Measurements from ENCODE around the gene REEP6. TPM values are rescaled to one million over a fixed set of nuclear protein-coding genes. Genes with fewer than 3 reads are reported as not detected.

The REEP6 gene
- total and polyA plus RNA-seq, 2 donors (not counting 3 experiments of a cell fraction or from before 2014, with no cell fraction given) = 1.3 to 1.5 TPM

DNA sequence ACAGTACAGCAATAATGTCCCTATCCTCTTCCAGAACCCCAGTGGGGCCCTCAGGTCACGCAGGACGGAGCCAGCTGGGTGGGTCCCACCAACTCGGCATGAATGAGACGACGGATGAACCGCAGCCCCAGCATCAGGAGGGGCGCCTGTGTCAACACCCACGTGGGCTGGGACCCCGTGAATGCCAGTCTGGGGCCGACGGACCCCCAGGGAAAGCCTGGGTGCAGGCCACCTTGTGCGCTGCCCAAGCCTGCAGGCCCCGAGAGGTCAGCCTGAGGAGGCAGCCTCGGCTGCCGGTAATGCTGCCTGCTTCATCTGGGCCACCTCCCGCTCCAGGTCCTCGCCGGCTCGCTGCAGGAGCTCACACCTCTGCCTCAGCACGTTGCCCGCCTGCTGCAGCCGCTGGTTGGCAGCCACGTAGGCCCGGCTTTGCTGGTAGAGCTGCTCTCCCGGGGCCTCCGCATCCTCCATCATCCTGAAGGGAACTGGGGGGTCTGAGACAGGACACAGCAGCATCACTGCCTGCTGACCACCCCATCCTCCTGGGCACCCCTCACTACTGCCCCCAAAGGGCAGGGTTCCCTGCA, 16.1 kb upstream of the REEP6 start:
- H3K4me2 ChIP-seq (ENCODE audit: insufficient read depth, low read length) = no peak overlapping the region
- H3K4me3 ChIP-seq (replicated peaks in 1 of 3; ENCODE audit: insufficient read depth in 1 of 3, low read depth in 1 of 3, low read length in 3 of 3) = no peak overlapping the region
- TF ChIP-seq GATA2 (IDR thresholded peaks at IDR 0.05; ENCODE audit: insufficient read depth, insufficient read length, low read depth, low read length) (no peak), POLR2AphosphoS5 (IDR thresholded peaks at IDR 0.05; ENCODE audit: insufficient read depth, low read depth, low read length) (no peak), POLR2A (IDR thresholded peaks at IDR 0.05; ENCODE audit: low read depth, low read length) (no peak), EZH2 (IDR thresholded peaks at IDR 0.05; ENCODE audit: borderline replicate concordance, low read depth, low read length, severe bottlenecking) (no peak), JUN (IDR thresholded peaks at IDR 0.05; ENCODE audit: borderline replicate concordance, insufficient read depth, insufficient read length, low read depth) (no peak), MYC (IDR thresholded peaks at IDR 0.05; ENCODE audit: low read depth, low read length) (no peak), MAX (IDR thresholded peaks at IDR 0.05; ENCODE audit: insufficient read depth, insufficient read length) (no peak), FOS (IDR thresholded peaks at IDR 0.05; ENCODE audit: borderline replicate concordance, insufficient read depth, low read length) (no peak)
- TF ChIP-seq, protein P1, sequence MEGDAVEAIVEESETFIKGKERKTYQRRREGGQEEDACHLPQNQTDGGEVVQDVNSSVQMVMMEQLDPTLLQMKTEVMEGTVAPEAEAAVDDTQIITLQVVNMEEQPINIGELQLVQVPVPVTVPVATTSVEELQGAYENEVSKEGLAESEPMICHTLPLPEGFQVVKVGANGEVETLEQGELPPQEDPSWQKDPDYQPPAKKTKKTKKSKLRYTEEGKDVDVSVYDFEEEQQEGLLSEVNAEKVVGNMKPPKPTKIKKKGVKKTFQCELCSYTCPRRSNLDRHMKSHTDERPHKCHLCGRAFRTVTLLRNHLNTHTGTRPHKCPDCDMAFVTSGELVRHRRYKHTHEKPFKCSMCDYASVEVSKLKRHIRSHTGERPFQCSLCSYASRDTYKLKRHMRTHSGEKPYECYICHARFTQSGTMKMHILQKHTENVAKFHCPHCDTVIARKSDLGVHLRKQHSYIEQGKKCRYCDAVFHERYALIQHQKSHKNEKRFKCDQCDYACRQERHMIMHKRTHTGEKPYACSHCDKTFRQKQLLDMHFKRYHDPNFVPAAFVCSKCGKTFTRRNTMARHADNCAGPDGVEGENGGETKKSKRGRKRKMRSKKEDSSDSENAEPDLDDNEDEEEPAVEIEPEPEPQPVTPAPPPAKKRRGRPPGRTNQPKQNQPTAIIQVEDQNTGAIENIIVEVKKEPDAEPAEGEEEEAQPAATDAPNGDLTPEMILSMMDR (IDR thresholded peaks at IDR 0.05; ENCODE audit: extremely low read depth in 1 of 2, insufficient read depth in 1 of 2, low read depth in 1 of 2, low read length in 2 of 2) = no peak
- no peak overlapping the region for H3K27ac ChIP-seq (ENCODE audit: insufficient read depth, low read depth, low read length)
- H3K27me3 ChIP-seq (ENCODE audit: control insufficient read depth in 2 of 2, insufficient read depth in 2 of 2, low read length in 2 of 2) = peaks cover 21 to 36% of the 10 kb centered on the region in 2 experiments
- ChIA-PET CTCF (interaction anchor here (1.5 to 2.4 kb wide), 2 partner anchors 9 to 30 kb away, joined by 5 to 12 read pairs; no protein-coding TSS in a partner anchor), POLR2A (no interaction called here)
- no peaks in the 10 kb centered on the region for H3K9me3 ChIP-seq (replicated peaks; ENCODE audit: control insufficient read depth, insufficient read depth, low read length)
- H3K4me1 ChIP-seq (ENCODE audit: control insufficient read depth, extremely low read depth, insufficient read depth, low read length) = peaks cover 7% of the 10 kb centered on the region
- H2AFZ ChIP-seq (ENCODE audit: low read depth, low read length) = no peak overlapping the region
- no peaks in the 10 kb centered on the region for H4K20me1 ChIP-seq (replicated peaks; ENCODE audit: control insufficient read depth, extremely low read depth, insufficient read depth, low read length)
- H3K9ac ChIP-seq (replicated peaks; ENCODE audit: extremely low read depth, insufficient read depth, low read length) = no peak overlapping the region
- H3K79me2 ChIP-seq (ENCODE audit: control insufficient read depth, insufficient read depth, low read length) = peaks cover 5% of the 10 kb centered on the region
- intact Hi-C loops (cut with micrococcal nuclease) = no loop called here
- BruUV-seq (replicated peaks) = no TSS peak
- no peak for FAIRE-seq
- DNase-seq (ENCODE audit: low read depth, low spot score) = no peak
- H3K9me1 ChIP-seq (replicated peaks; ENCODE audit: control insufficient read depth, extremely low read depth, insufficient read depth, low read length) = no peaks in the 10 kb centered on the region
- dilution Hi-C loops (cut with MboI; ENCODE audit: extremely low pct_ligation_motif_present, low sequenced_read_pairs) = no loop called here
- H3K36me3 ChIP-seq (ENCODE audit: control insufficient read depth in 2 of 2, extremely low read depth in 1 of 2, insufficient read depth in 2 of 2, low read length in 2 of 2) = peaks cover 0 to 3% of the 10 kb centered on the region in 2 experiments
